HG03378 (cell line): ENCODE measurements around the gene NFATC1.
"Not testable (repeated sequence)": the region's sequence is repeated elsewhere in the genome, so short reads cannot be mapped to it uniquely, and the experiment has no call there.

Source experiments
- ATAC-seq: cut with Tn5 transposase; IDR thresholded peaks from one replicate; pipeline ENCODE4 v1.9.1; 2021; ENCODE audit warnings: mild to moderate bottlenecking, moderate library complexity; ENCODE audit not compliant: unreplicated experiment

Gene NFATC1

DNA sequence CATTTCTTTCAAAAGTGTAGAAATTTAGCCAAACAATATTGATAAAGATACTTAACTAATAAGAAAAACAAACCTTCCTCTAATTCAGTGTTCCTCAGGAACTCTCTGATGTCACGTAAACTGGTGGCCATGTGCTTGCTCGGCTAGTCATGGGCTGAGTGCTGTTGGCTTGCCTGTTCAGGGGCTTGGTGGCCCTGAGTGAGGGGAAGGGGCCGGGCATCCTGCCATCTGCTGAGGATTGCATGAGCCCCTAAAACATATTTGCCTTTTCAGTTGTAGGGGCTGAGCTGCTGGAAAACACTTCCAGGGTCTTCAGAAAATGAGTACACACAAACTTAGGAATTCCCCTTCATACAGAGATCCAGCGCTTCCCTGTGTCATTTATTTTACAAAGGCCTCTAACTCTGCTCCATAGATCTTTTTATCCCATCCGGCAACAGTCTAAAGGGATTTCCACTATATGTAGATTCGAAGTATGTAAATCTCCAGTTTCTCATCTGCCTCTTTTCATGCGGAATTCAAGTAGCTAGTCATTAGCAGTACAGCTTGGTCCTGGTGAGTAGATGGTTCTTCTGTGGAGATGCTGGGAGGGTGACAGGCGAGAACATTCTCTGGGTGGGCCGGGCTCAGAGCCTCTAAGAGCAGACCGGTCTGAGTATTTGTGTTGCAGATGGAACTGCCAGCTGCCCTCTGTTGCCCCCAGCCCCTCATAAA, 20.1 kb upstream of the NFATC1 start:
- no peak for ATAC-seq

- not testable (repeated sequence) for ATAC-seq
Observed at GRCh38 chr18:79376661-79377060, 19.1 kb upstream of the NFATC1 start.

GRCh38 chr18:79377187-79377891, 18.4 kb upstream of the NFATC1 start:
- no peak for ATAC-seq

DNA sequence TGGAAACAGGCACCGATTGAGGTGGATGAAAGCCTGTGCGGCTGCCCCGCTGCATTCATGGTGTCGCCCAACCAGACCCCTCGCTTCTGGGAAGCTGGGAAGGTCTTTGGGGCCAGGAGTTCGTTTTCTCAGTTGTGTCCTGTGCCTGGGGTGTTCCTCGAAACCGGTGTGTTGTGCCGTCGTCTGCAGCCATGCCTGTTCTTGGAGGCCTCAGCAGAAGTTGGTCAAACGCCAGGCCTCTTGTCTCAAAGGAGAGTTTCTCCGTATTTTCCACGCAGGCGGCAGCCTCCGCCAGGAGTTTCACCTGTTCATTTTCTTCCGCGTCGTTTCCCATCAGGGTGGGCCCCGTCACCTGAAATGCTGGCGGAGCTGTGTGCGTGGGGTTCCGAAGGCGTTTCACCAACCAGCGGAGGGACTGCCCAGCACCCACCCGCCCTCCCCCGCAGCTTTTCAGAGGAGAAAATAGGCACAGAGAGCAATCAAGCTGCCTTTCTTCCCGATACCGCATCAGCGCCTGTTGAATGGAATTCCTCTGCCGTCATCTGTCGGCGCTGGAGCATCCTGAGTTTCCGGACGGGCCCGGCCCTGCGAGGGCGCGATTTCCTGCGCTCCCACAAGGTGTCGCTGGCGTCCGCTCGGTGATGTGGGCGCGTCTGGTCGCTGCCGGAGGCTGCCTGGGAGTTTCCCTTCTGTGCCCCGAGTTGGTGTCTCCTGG, 17.0 kb upstream of the NFATC1 start:
- ATAC-seq, result peak; percentile 50

DNA sequence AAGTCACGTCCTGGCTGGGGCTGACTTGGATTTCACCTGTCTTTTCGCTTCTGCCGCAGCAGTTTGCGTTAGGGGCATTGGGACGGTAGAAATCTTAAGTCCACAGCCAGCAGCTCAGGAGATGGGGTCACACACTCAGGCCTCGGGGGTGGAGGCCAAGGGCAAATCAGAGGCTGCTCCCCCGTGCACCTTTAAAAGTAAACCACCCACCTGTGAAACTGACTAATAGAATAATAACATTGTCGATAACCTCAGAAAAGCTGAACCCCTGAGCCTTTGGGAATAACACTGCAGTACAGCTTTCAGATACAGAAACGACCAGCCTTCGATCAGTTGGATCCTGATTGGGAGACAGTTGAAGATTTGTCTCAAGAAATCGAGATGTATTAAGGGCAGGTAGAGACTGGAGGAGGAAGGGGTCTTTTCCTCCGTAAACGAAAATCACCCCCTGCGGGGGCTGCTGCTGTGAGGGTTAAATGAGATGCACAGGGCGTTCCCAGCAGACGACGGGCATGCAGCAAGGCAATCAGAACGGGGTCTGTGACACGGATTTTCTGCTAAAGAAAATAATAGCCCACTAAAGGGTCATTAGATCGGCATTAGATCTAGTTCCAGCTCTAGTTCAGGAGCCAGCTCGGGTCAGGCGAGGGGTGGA, 16.4 kb upstream of the NFATC1 start:
- ATAC-seq, result peak; percentile 4

- no peak for ATAC-seq
Observed at GRCh38 chr18:79379931-79380815, 15.6 kb upstream of the NFATC1 start.

DNA sequence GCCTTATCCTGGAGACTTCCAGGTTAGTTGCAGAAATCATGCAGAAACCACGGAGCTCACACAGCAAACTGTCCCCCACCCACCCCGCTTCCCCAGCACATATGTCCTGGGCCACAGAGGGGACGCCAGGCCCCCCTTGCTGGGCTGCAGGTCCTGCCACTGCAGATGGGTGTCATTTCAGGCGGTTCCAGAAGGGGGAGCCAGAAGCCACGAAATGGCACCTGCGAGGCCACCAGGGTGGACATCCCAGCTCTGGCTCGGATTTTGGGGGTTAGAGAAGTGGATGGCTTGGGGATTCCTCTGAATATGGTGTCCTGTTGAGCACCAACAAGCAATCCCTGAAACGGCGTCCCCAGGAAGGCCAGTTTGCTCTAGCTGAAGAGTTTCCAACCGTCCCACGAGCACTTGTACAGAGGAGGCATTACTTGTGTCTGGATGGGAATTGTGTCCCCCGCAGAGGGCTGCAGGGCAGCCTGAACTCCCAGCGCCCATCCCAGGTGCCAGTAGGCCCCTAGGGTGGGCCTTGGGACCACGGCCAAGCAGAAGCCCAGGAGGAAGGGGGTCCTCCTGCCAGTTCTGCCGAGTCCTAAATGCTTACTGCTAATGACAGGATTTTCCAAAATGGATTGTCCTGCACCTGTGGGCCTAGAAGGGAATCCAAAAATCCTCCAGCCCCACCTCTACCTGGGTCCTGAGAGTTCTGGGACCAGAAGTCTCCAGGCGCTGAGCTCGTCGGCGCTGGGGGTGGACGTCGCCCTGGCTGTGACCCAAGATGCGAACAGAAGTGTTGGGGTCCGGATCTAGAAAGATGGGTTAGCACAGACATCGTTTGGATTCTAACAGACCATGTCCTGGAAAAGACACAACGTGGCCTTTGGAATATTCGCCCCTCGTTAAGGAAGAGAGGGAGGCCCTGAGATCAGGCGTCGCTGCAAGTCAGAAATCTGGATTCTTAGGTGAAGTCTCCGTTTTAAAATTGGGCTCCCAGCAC, 14.6 kb upstream of the NFATC1 start:
- no peak for ATAC-seq

DNA sequence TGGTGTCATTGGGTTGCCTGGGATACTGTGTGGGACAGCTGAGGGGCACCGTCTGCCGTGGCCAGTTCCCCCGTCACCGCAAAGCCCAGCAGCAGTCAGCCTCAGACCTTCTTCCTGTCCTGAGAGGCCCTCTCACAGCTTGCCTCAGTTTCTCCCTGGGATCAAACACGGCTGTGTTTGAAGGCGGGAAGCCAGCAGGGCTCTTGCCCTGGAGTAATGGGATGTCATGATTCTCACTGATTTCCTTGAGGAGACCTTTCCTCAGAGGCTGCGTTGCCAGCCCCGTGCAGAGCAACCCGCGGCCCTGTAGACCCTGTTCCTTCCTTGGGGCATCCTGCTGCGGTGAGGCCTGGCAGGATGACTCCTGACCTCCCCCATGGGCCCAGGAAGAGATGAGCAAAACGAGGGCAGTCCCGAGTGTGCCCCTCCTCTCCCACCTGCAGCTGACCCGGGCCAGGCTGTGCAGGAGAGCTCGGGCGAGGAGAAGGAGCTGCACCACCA, 13.9 kb upstream of the NFATC1 start:
- no peak for ATAC-seq

DNA sequence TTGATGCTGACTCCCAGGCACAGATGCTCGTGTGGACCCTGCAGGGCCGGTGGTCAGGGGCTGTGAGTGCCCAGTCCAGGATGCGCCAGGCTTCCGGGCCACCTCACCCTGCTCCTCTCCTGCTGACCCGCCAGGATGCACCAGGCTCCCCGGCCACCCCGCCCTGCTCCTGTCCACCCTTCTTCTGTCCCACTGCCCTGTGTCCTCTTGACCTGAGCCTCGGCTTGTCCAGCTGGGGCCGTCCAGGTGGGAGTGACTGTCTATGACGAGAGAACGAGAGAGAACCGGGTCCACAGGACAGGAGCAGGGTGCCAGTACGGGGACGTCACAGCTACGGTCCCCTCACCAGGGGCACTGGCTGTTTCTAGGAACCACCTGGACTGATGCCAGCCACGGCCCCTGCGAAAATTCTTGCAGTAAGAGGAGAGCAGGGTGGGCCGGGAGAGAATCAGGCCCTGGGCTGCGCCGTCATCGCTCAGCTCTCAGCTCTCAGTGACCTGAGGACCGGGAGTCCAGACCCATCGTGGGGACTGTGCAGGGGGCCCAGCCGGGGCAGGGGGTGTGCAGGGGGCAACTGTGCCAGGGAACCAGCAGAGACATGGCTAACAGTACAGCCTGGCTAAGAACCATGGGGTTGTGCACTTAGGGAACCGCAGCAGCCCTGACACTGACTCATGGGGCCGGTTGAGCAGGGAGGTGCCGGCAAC, 12.9 kb upstream of the NFATC1 start:
- ATAC-seq, result no peak

- no peak for ATAC-seq
Observed at GRCh38 chr18:79383388-79384056, 12.2 kb upstream of the NFATC1 start.

DNA sequence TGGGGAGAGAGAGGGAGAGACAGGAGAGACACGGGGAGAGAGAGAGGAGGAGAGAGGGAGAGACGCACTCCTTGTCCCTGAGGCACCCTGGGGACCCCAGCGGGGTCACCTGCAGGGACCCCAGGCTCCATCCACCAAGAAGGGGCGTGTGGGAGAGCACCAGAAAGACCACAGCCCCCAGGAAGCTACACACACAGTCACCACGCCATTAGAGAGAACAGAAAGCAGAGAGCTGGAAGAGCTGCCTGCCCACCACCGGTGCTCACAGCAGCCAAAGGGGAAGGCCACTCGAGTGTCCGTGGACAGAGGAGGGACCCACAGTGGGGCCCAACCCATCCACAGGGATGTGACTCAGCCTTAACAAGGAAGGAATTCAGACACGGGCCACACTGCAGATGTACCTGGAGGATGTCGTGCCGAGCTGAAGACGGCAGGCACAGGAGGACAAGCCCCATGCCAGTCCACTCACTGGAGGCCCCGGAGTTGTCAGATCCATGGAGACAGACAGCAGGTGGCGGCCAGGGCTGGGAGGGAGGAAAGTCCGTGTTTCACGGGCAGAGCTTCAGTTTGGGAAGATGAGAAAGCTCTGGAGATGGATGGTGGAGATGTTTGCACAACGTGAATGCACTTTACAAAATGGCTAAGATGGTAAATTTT, 11.5 kb upstream of the NFATC1 start:
- no peak for ATAC-seq

- ATAC-seq, result no peak
Observed at GRCh38 chr18:79384834-79385233, 10.9 kb upstream of the NFATC1 start.

DNA sequence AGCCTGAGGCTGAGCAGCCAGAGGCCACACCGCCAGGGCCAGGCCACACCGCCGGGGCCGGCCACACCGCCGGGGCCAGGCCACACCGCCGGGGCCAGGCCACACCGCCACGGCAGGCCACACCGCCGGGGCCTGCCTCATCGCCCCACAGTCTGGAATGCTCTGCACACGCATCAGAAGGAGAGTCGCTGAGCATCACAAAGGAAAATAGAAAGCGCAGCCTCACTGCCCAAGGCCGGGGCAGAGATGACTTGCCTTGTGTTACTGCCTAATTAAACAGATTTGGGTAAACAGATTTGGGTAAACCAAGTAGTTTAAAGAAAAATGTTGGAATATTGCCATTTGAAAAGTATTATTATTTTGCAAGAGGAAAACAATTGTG, 10.4 kb upstream of the NFATC1 start:
- ATAC-seq, result no peak

DNA sequence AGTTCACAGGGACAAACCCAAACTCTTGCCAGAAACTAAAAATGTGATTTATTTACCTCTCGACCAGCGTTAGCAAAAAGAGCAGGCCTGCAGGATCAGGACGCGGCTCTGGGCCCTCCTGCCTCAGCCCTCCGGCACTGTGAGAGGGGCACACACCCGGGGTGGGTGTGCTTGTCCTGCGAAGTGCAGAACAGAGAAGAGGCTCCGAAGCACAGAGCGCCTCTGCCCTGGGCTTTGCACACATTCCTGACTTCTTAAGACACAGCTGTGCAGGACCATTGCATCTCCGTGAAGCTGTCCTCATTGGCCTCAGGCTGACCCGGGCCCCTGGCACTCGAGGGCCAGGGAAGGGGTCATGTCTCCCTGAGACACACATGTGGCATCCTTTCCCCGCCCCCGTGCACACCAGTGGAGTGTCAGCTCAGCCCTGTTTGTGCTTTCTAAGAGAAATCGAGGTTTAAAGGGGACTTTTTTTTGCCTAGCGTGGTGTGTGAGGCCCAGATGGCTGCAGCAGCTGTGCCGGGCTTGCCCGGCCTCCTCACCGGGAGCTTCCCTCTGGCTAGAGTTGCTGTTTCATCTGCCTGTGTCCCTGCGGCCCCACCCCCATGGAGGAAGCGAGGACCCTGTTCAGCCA, 9.9 kb upstream of the NFATC1 start:
- no peak for ATAC-seq

DNA sequence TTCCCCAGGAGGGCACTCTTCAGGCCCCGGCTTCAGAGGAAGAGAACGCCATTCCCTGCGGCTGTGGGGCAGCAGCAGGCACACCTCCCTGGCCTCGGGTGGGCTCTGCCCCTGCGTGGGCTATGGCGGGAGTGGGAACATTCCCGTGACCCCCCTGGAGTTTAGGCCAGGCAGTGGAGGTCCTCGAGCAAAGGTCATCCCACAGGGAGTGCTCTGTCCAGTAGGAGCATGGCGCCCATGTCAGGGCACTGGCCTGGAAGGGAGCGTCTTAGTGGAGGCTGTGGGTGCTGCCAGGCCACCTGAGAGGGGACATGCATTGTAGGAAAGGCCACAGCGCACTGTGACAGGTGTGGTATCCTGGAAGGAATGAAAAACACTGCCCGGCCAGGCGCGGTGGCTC, 9.2 kb upstream of the NFATC1 start:
- no peak for ATAC-seq

GRCh38 chr18:79387214-79387613, 8.5 kb upstream of the NFATC1 start:
- ATAC-seq, result no peak

DNA sequence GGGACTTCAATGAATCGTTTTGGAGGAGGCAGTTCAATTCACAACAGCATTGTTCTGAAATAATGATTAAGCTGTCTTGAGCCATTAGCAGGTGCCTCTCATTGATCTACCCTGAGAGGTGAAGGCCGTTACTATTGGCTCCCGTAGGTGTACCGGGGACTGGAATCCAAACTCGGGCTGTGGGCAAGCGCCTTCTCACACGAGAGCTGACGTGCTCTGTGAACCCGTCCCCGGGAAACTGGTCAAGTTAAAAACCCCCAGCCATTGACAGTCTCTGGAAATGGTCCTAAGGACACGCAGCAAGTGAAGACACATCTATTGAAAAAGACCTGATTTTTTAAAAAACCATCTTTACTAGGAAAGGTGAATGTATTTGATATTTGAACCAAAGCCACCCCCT, 8.1 kb upstream of the NFATC1 start:
- no peak for ATAC-seq
